Fibroblast of the aortic adventitia (primary cell): ENCODE measurements around the gene GRM8. TPM values are rescaled to one million over a fixed set of nuclear protein-coding genes. Genes with fewer than 3 reads are reported as not detected.

Experiments used
- DNase-seq: peaks from one replicate; pipeline ENCODE4 v3.0.0-alpha.2; 2010; ENCODE audit warnings: low read depth
- H3K4me3 ChIP-seq: 2 replicates; pipeline ENCODE4 v1.5.1; 2011; ENCODE audit warnings: low read depth, mild to moderate bottlenecking, control low read depth, low read length, moderate library complexity
- total RNA-seq: library from RNA; depleted of rRNA; stranded (reverse); fragments of >200 nt; gene quantifications from 2 replicates; pipeline ENCODE4 v1.2.3, GENCODE V29; 2012; ENCODE audit warnings: low replicate concordance
- TF ChIP-seq, protein P1 (sequence below): IDR thresholded peaks from 2 replicates; pipeline ENCODE4 v1.5.1; 2011; ENCODE audit warnings: mild to moderate bottlenecking, low read length, control low read depth, inconsistent platforms; ENCODE audit not compliant: insufficient read depth

The GRM8 gene
- total RNA-seq, 1 donor: 0.36 TPM

DNA sequence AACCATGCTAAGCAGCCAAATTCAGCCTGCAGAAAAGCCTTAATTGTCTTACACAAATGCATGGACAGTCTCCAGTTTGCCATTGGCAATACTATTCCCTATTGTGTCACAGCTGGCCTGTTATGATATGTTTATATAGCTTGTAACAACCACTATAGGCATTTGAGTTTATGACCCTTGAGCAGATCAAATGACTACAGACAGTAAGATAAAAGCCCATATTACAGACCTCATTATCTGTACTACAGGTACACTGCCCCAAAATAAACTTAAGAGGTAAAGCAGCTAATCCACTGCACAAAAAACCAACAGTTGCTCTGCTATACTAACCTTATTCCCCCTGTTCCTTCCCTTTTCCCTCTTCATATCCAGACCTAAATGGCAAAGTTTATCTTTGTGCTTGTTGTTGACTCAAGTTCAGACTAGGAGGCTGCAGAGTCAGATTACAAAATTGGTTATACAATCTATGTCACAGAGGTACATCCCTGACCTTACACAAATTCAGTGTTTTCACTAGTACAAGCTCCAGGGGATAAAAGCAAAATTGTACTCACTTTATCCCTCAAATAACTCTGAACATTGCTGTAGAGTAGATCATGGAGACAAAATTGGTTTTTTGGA is 218.4 kb downstream of the GRM8 start:
- no peak overlapping the region for H3K4me3 ChIP-seq
- TF ChIP-seq, protein P1, sequence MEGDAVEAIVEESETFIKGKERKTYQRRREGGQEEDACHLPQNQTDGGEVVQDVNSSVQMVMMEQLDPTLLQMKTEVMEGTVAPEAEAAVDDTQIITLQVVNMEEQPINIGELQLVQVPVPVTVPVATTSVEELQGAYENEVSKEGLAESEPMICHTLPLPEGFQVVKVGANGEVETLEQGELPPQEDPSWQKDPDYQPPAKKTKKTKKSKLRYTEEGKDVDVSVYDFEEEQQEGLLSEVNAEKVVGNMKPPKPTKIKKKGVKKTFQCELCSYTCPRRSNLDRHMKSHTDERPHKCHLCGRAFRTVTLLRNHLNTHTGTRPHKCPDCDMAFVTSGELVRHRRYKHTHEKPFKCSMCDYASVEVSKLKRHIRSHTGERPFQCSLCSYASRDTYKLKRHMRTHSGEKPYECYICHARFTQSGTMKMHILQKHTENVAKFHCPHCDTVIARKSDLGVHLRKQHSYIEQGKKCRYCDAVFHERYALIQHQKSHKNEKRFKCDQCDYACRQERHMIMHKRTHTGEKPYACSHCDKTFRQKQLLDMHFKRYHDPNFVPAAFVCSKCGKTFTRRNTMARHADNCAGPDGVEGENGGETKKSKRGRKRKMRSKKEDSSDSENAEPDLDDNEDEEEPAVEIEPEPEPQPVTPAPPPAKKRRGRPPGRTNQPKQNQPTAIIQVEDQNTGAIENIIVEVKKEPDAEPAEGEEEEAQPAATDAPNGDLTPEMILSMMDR: no peak
- DNase-seq: no peak

DNA sequence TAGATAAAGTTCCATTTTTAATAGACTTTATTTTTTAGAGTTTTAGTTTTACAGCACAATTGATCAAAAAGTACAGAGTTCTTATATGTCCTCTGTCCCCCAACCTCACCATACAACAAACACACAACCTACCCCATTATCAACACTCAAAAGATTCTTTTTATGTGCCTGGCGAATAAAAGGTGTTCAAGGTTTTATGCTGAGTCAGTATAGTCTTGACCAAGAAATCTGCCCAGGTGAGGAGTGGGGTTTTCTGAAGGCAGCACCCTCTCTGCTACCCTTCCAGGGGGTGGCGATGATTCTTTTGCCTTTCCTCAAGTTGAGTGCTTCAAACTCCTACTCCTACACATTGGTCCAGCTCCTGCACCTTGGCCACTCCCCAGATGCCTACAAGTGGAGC is 222.9 kb downstream of the GRM8 start:
- no peak overlapping the region for H3K4me3 ChIP-seq
- TF ChIP-seq, protein P1: no peak
- DNase-seq: no peak

DNA sequence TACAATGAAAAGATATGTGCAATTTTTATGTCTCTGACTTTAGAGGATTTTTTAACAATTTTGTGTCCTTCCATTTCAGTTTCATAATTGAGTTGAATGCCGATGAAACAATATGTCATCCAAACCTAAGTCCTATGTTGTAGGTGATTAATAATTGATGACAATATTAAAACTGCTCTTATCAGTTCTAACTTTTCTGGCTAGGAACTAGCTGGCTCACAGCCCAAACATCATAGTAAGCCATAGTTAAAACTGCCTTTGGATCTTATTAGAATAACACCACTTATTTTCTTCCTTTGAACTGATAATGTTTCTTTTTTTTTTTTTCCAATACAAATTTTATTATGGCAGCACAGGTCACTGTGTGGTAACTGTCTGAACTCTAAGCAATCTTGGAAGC is 230.9 kb downstream of the GRM8 start:
- DNase-seq: no peak
- TF ChIP-seq, protein P1: no peak
- H3K4me3 ChIP-seq: no peak overlapping the region

DNA sequence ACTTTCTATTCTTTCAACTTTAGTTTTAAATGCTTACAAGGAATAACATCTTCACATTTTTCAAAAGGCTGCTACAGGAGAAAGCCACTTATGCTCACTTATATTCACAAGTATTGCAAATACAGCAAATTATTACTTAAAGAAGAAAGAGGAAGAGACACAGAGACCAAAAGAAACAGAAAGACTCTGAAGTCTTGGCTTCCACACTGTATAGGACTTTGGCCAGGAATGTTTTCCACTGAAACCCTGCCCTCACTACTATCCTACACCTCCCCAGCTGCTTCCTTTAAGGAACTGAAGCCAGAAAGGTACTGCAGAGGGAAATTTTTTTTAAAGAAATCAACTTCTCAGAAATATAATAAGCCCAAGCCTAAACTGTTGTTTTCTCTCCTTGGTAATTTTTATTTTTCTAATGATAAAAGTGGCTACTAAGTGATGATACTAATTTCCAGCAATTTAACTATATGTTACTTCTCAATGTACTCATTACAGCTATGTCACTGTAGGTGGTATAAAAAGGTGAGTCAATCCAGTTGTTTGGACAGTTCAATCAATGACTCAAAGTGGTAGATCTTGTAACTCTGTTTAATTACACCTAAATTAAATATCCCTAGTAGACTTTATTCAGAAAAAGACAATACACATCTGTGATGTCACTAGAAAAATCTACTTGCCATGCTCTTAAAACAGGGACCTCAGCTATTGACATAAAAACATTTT is 231.6 kb downstream of the GRM8 start:
- H3K4me3 ChIP-seq: no peak overlapping the region
- TF ChIP-seq, protein P1: no peak
- no peak for DNase-seq

- TF ChIP-seq, protein P1: no peak
- no peak for DNase-seq
Observed at GRCh38 chr7:127018889-127019288, 233.9 kb downstream of the GRM8 start.

DNA sequence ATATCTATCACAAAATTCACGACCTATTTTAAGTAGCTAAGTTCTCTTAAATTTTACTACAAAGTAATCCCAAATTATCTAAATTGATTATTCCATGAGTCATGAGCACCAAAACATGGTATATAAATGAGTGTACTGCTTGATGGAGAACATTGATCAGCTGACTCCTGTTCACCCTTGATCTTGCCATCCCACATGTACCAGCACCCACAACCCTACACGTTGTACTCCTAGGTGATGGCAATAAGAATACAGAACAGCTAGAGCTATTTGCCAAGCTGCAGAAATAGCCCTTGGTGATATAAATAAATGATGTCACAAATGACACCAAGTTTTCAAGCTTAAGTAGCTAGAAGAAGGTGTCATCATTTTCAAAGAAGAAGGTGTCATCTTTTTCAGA is 235.5 kb downstream of the GRM8 start:
- no peak for DNase-seq
- H3K4me3 ChIP-seq: no peak overlapping the region
- TF ChIP-seq, protein P1: no peak

More at GRCh38 chr7:127018889-127019288, 233.9 kb downstream of the GRM8 start:
- H3K4me3 ChIP-seq: no peak overlapping the region
